NCI-H748 (cell line): Measurements from ENCODE around the gene ASB3.
A peak's percentile ranks its signal among the peaks of the same experiment; 100 is the strongest.
"Not testable (repeated sequence)": the region's sequence is repeated elsewhere in the genome, so short reads cannot be mapped to it uniquely, and the experiment has no call there.

Source experiments
- DNase-seq: peaks from one replicate; lab custom pipeline; 2025; ENCODE audit not compliant: unreplicated experiment; lab: John Stamatoyannopoulos, UW

Gene ASB3

GRCh38 chr2:53786705-53787613 is at the start of gene ASB3, which contains the start of gene ERLEC1:
TSS of gene ASB3 (minus strand) at chr2:53786953. CDS start at chr2:53765572, 21,381 bp downstream.
TSS of gene ERLEC1 (plus strand) at chr2:53787044. CDS start at chr2:53787211, 167 bp downstream.
- DNase-seq = peak; percentile 89

GRCh38 chr2:53829980-53830290 is 43.2 kb upstream of the ASB3 start:
- not testable (repeated sequence) for DNase-seq

- DNase-seq = peak; percentile 56
Observed at GRCh38 chr2:53829273-53829979, 42.7 kb upstream of the ASB3 start.

GRCh38 chr2:53828331-53828730 is 41.6 kb upstream of the ASB3 start:
- no peak for DNase-seq

- DNase-seq = no peak
Observed at GRCh38 chr2:53827398-53828175, 40.8 kb upstream of the ASB3 start.

- no peak for DNase-seq
Observed at GRCh38 chr2:53826587-53827397, 40.0 kb upstream of the ASB3 start.

GRCh38 chr2:53826030-53826410 is 39.3 kb upstream of the ASB3 start:
- no peak for DNase-seq

GRCh38 chr2:53823639-53824038 is 36.9 kb upstream of the ASB3 start:
- DNase-seq = peak; percentile 15

GRCh38 chr2:53821810-53822209 is 35.1 kb upstream of the ASB3 start:
- DNase-seq = no peak

GRCh38 chr2:53820711-53821110 is 34.0 kb upstream of the ASB3 start:
- no peak for DNase-seq

- DNase-seq = no peak
Observed at GRCh38 chr2:53820048-53820447, 33.3 kb upstream of the ASB3 start.

GRCh38 chr2:53819634-53820033 is 32.9 kb upstream of the ASB3 start:
- no peak for DNase-seq

- no peak for DNase-seq
Observed at GRCh38 chr2:53818854-53819435, 32.2 kb upstream of the ASB3 start.

GRCh38 chr2:53813151-53813550 is 26.4 kb upstream of the ASB3 start:
- DNase-seq = no peak

GRCh38 chr2:53811601-53812000 is 24.8 kb upstream of the ASB3 start:
- no peak for DNase-seq

- no peak for DNase-seq
Observed at GRCh38 chr2:53802617-53803151, 15.9 kb upstream of the ASB3 start.

- DNase-seq = no peak
Observed at GRCh38 chr2:53801547-53801946, 14.8 kb upstream of the ASB3 start.

GRCh38 chr2:53793821-53794220 is 7.1 kb upstream of the ASB3 start:
- DNase-seq = no peak

- no peak for DNase-seq
Observed at GRCh38 chr2:53793261-53793660, 6.5 kb upstream of the ASB3 start.
